Measurements from ENCODE around the gene ARF3. TPM values are rescaled to one million over a fixed set of nuclear protein-coding genes. Genes with fewer than 3 reads are reported as not detected.

Gene ARF3
- total and polyA plus RNA-seq, 4 donors, result 37.9 to 194 (median 111) TPM

DNA sequence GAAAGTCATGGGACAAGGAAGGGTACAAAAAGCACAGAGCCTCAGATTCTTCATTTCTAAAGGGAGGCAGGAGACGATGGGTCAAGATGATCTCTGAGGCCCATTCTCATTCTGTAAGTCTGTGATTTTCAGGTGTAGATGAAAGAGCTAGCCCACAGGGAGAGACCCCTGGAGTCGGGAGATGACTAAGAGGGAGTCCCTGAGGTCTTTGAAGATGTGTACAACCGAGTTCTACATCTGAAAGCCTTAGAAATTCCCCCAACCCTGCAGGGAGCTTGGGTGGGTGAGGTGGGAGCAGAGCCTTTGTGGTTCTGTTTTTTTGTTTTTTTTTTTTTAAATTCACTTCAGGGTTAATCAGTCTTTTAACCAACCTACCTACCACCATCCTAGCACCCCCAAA is 11.2 kb upstream of the ARF3 start:
- ATAC-seq (ENCODE audit: insufficient read depth, low FRiP score), result no peak
- 81 to 94% methylated on average over 3 of the region's 3 CpGs for WGBS, 2 donors
- no peak for DNase-seq

DNA sequence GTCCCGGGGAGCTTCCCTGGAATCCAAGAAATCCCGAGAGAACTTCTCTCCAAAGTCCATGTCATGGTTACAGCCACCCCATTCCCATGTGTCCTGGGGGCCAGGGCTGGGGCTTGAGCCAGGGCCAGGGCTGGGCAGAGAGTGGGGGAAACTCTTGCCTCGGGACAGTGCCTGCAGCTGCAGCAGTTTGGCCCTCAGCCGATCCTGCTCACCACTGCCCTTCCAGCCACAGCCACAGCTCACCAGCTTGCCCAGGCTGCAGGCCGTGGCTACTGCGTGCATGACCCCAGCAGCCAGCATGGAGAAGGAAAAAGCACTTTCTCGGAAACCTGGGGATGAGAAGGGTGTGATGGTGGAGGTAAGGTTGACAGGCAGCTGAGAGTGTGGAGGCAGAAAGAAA is 10.7 kb upstream of the ARF3 start:
- TF ChIP-seq, protein P1, sequence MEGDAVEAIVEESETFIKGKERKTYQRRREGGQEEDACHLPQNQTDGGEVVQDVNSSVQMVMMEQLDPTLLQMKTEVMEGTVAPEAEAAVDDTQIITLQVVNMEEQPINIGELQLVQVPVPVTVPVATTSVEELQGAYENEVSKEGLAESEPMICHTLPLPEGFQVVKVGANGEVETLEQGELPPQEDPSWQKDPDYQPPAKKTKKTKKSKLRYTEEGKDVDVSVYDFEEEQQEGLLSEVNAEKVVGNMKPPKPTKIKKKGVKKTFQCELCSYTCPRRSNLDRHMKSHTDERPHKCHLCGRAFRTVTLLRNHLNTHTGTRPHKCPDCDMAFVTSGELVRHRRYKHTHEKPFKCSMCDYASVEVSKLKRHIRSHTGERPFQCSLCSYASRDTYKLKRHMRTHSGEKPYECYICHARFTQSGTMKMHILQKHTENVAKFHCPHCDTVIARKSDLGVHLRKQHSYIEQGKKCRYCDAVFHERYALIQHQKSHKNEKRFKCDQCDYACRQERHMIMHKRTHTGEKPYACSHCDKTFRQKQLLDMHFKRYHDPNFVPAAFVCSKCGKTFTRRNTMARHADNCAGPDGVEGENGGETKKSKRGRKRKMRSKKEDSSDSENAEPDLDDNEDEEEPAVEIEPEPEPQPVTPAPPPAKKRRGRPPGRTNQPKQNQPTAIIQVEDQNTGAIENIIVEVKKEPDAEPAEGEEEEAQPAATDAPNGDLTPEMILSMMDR (IDR thresholded peaks at IDR 0.05; ENCODE audit: control extremely low read depth, extremely low read depth), result no peak
- peaks cover 0 to 68% (median 49%) of the 10 kb centered on the region in 3 donors for H3K27me3 ChIP-seq (ENCODE audit: control insufficient read depth in 3 of 3, insufficient read depth in 3 of 3, low read length in 2 of 3)
- WGBS, 2 donors, result 84 to 85% methylated on average over 7 of the region's 7 CpGs
- DNase-seq (no peak), ATAC-seq (ENCODE audit: insufficient read depth, low FRiP score) (no peak)
- H3K4me1 ChIP-seq (ENCODE audit: control insufficient read depth in 5 of 5, insufficient read depth in 5 of 5, low read length in 5 of 5), result peaks cover 0 to 13% (median 10%) of the 10 kb centered on the region in 5 donors
- no peak overlapping the region for H3K4me3 ChIP-seq
- peaks cover 0 to 1% (median 0%) of the 10 kb centered on the region in 4 donors for H3K9me3 ChIP-seq (ENCODE audit: control insufficient read depth in 4 of 4, insufficient read depth in 3 of 4, low read length in 3 of 4)
- H3K36me3 ChIP-seq (ENCODE audit: control insufficient read depth in 4 of 4, insufficient read depth in 4 of 4, low read length in 4 of 4), result no peaks in the 10 kb centered on the region
- no peak overlapping the region for H3K9ac ChIP-seq (ENCODE audit: insufficient read depth in 1 of 2, low read length in 2 of 2)
- H3K27ac ChIP-seq (ENCODE audit: low read depth in 1 of 2, low read length in 1 of 2), result no peak overlapping the region

More for the DNA sequence above, 11.2 kb upstream of the ARF3 start:
- Histone ChIP-seq H3K36me3 (ENCODE audit: control insufficient read depth in 4 of 4, insufficient read depth in 4 of 4, low read length in 4 of 4) (no peaks in the 10 kb centered on the region), H3K4me1 (ENCODE audit: control insufficient read depth in 5 of 5, insufficient read depth in 5 of 5, low read length in 5 of 5) (peaks cover 0 to 13% (median 10%) of the 10 kb centered on the region in 5 donors), H3K27ac (ENCODE audit: low read depth in 1 of 2, low read length in 1 of 2) (no peak overlapping the region), H3K9ac (ENCODE audit: insufficient read depth in 1 of 2, low read length in 2 of 2) (no peak overlapping the region), H3K4me3 (no peak overlapping the region), H3K9me3 (ENCODE audit: control insufficient read depth in 4 of 4, insufficient read depth in 3 of 4, low read length in 3 of 4) (peaks cover 0 to 1% (median 0%) of the 10 kb centered on the region in 4 donors), H3K27me3 (ENCODE audit: control insufficient read depth in 3 of 3, insufficient read depth in 3 of 3, low read length in 2 of 3) (peaks cover 0 to 73% (median 53%) of the 10 kb centered on the region in 3 donors)
- TF ChIP-seq, protein P1 (IDR thresholded peaks at IDR 0.05; ENCODE audit: control extremely low read depth, extremely low read depth), result no peak

GRCh38 chr12:48966177-48966895 is 9.0 kb upstream of the ARF3 start:
- Histone ChIP-seq H3K9me3 (ENCODE audit: control insufficient read depth in 4 of 4, insufficient read depth in 3 of 4, low read length in 3 of 4) (no peaks in the 10 kb centered on the region), H3K27ac (ENCODE audit: low read depth in 1 of 2, low read length in 1 of 2) (no peak overlapping the region), H3K9ac (ENCODE audit: insufficient read depth in 1 of 2, low read length in 2 of 2) (no peak overlapping the region), H3K27me3 (ENCODE audit: control insufficient read depth in 3 of 3, insufficient read depth in 3 of 3, low read length in 2 of 3) (peaks cover 0 to 52% (median 34%) of the 10 kb centered on the region in 3 donors), H3K4me1 (ENCODE audit: control insufficient read depth in 5 of 5, insufficient read depth in 5 of 5, low read length in 5 of 5) (peaks cover 0 to 13% (median 10%) of the 10 kb centered on the region in 5 donors), H3K36me3 (ENCODE audit: control insufficient read depth in 4 of 4, insufficient read depth in 4 of 4, low read length in 4 of 4) (no peaks in the 10 kb centered on the region), H3K4me3 (no peak overlapping the region)
- ATAC-seq (ENCODE audit: insufficient read depth, low FRiP score), result no peak
- TF ChIP-seq, protein P1 (IDR thresholded peaks at IDR 0.05; ENCODE audit: control extremely low read depth, extremely low read depth), result no peak
- no peak for DNase-seq
- WGBS, 2 donors, result 80 to 81% methylated on average over 20 of the region's 20 CpGs
